ENCODE data around the gene TRAF2. TPM values are rescaled to one million over a fixed set of nuclear protein-coding genes. Genes with fewer than 3 reads are reported as not detected.

Gene TRAF2
- total RNA-seq, 1 donor: 7.9 TPM

- no peak overlapping the region for H3K4me3 ChIP-seq (ENCODE audit: low read depth, low read length)
- no peak for TF ChIP-seq CTCF (IDR thresholded peaks at IDR 0.05; ENCODE audit: insufficient read depth, low read length)
- DNase-seq (ENCODE audit: low read depth): no peak
These were observed 87.6 kb downstream of the TRAF2 start for GRCh38 chr9:136973618-136974617.

DNA sequence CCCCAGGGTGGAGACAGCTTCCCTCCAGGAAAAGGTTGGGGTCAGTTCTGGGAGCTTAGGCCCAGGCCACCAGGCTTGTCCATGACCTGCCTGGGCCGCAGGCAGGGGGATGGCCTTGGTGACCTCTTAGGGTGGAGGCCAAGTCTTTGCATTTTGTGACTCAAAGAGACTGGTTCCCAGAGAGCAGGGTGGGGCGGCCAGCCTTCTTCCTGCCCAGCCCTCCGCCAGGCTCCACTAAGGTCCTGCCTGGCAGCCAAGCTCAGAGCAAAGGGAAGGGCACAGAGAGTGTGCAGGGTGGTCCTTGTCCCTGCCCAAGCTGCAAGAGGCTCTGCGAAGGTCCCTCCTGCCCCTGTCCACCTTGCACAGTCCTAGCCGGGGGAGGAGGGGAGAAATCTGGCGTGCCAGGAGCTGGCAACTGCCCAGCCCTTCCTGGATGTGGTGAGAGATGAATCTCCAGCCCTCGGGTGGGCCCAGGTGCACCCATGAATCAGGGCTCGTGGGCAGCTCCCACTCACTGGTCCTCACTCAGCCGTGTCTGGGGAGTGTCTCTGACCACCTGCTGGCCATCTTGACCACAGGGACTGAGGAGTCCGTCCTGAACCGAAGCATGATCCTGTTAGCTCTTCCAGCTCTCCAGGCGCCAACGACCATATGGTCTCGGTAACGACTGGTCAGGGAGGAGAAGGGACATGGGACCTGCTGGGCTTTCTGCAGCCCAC lies 88.7 kb downstream of the TRAF2 start:
- DNase-seq (ENCODE audit: low read depth): no peak
- TF ChIP-seq CTCF (IDR thresholded peaks at IDR 0.05; ENCODE audit: insufficient read depth, low read length): no peak
- no peak overlapping the region for H3K4me3 ChIP-seq (ENCODE audit: low read depth, low read length)

GRCh38 chr9:136975644-136976043 lies 89.3 kb downstream of the TRAF2 start:
- no peak for DNase-seq (ENCODE audit: low read depth)
- no peak overlapping the region for H3K4me3 ChIP-seq (ENCODE audit: low read depth, low read length)
- TF ChIP-seq CTCF (IDR thresholded peaks at IDR 0.05; ENCODE audit: insufficient read depth, low read length): no peak

Small RNA genes within 50 kb of the gene (small RNA-seq; reads per million reads assigned to genes)
- gene MIR4479: 0.25 reads per million

Other genes starting within 250 kb of the TRAF2 start
- gene EGFL7, start 223.6 kb upstream of the TRAF2 start, total RNA-seq (ENCODE audit: low replicate concordance): 2.4 and 5.6 TPM in 2 replicates
- 6.2 and 29.0 TPM in 2 replicates for gene AGPAT2, start 199.1 kb upstream of the TRAF2 start, total RNA-seq (ENCODE audit: low replicate concordance)
- 0.45 and 0.98 TPM in 2 replicates for gene DIPK1B, start 173.9 kb upstream of the TRAF2 start, total RNA-seq (ENCODE audit: low replicate concordance)
- gene LCN10, start 143.6 kb upstream of the TRAF2 start, total RNA-seq (ENCODE audit: low replicate concordance): not detected in 2 replicates
- gene LCN6, start 138.0 kb upstream of the TRAF2 start, total RNA-seq (ENCODE audit: low replicate concordance): not detected in 2 replicates
- gene LCN8, start 128.3 kb upstream of the TRAF2 start, total RNA-seq (ENCODE audit: low replicate concordance): not detected in 2 replicates
- not detected in 2 replicates for gene LCN15, start 122.0 kb upstream of the TRAF2 start, total RNA-seq (ENCODE audit: low replicate concordance)
- gene TMEM141, start 95.2 kb upstream of the TRAF2 start, total RNA-seq (ENCODE audit: low replicate concordance): 9.4 and 30.8 TPM in 2 replicates
- 0.16 TPM in 1 of 2 replicates, not detected in the other for gene CCDC183, start 90.2 kb upstream of the TRAF2 start, total RNA-seq (ENCODE audit: low replicate concordance)
- 49.8 and 62.0 TPM in 2 replicates for gene RABL6, start 78.6 kb upstream of the TRAF2 start, total RNA-seq (ENCODE audit: low replicate concordance)
- 1.1 and 1.3 TPM in 2 replicates for gene AJM1, start 44.0 kb upstream of the TRAF2 start, total RNA-seq (ENCODE audit: low replicate concordance)
- gene PHPT1, start 37.1 kb upstream of the TRAF2 start, total RNA-seq (ENCODE audit: low replicate concordance): 28.7 and 83.2 TPM in 2 replicates
- 0.81 TPM in 1 of 2 replicates, not detected in the other for gene MAMDC4, start 34.2 kb upstream of the TRAF2 start, total RNA-seq (ENCODE audit: low replicate concordance)
- 83.0 and 248 TPM in 2 replicates for gene EDF1, start 20.2 kb upstream of the TRAF2 start, total RNA-seq (ENCODE audit: low replicate concordance)
- 52.6 and 139 TPM in 2 replicates for gene FBXW5, start 58.2 kb downstream of the TRAF2 start, total RNA-seq (ENCODE audit: low replicate concordance)
- 0.36 TPM in 1 of 2 replicates, not detected in the other for gene C8G, start 58.7 kb downstream of the TRAF2 start, total RNA-seq (ENCODE audit: low replicate concordance)
- gene LCN12, start 65.8 kb downstream of the TRAF2 start, total RNA-seq (ENCODE audit: low replicate concordance): not detected in 2 replicates
- 27.6 and 32.8 TPM in 2 replicates for gene PTGDS, start 91.0 kb downstream of the TRAF2 start, total RNA-seq (ENCODE audit: low replicate concordance)
- 0.54 and 15.3 TPM in 2 replicates for gene LCNL1, start 96.5 kb downstream of the TRAF2 start, total RNA-seq (ENCODE audit: low replicate concordance)
- gene PAXX, start 105.9 kb downstream of the TRAF2 start, total RNA-seq (ENCODE audit: low replicate concordance): 7.1 and 18.3 TPM in 2 replicates
- gene CLIC3, start 110.1 kb downstream of the TRAF2 start, total RNA-seq (ENCODE audit: low replicate concordance): 4.3 and 5.2 TPM in 2 replicates
- gene ABCA2, start 141.7 kb downstream of the TRAF2 start, total RNA-seq (ENCODE audit: low replicate concordance): 21.0 and 25.0 TPM in 2 replicates
- gene FUT7, start 145.6 kb downstream of the TRAF2 start, total RNA-seq (ENCODE audit: low replicate concordance): not detected in 2 replicates
- 23.8 and 31.6 TPM in 2 replicates for gene NPDC1, start 159.7 kb downstream of the TRAF2 start, total RNA-seq (ENCODE audit: low replicate concordance)
- 0.09 TPM in 1 of 2 replicates, not detected in the other for gene ENTPD2, start 167.5 kb downstream of the TRAF2 start, total RNA-seq (ENCODE audit: low replicate concordance)
- gene SAPCD2, start 184.0 kb downstream of the TRAF2 start, total RNA-seq (ENCODE audit: low replicate concordance): 0.41 and 1.5 TPM in 2 replicates
- gene UAP1L1, start 191.0 kb downstream of the TRAF2 start, total RNA-seq (ENCODE audit: low replicate concordance): 12.7 and 17.7 TPM in 2 replicates
- gene MAN1B1, start 200.5 kb downstream of the TRAF2 start, total RNA-seq (ENCODE audit: low replicate concordance): 50.8 and 103 TPM in 2 replicates
- 69.5 and 72.3 TPM in 2 replicates for gene DPP7, start 228.2 kb downstream of the TRAF2 start, total RNA-seq (ENCODE audit: low replicate concordance)